GM18907 (cell line): ENCODE measurements around the gene SLC29A3.

Experiments
- ATAC-seq: cut with Tn5 transposase; IDR thresholded peaks from one replicate; pipeline ENCODE4 v1.9.1; 2021; ENCODE audit warnings: mild to moderate bottlenecking, moderate library complexity; ENCODE audit not compliant: unreplicated experiment

Gene SLC29A3

GRCh38 chr10:71365366-71365765, 46.3 kb downstream of the SLC29A3 start:
- no peak for ATAC-seq

- no peak for ATAC-seq
Measured at GRCh38 chr10:71366690-71367089, 47.6 kb downstream of the SLC29A3 start.

GRCh38 chr10:71367271-71367670, 48.2 kb downstream of the SLC29A3 start:
- ATAC-seq = no peak

GRCh38 chr10:71368176-71368575, 49.1 kb downstream of the SLC29A3 start:
- ATAC-seq = no peak

GRCh38 chr10:71368643-71369042, 49.6 kb downstream of the SLC29A3 start:
- no peak for ATAC-seq

- no peak for ATAC-seq
Measured at GRCh38 chr10:71369602-71370001, 50.5 kb downstream of the SLC29A3 start.

- ATAC-seq = no peak
Measured at GRCh38 chr10:71370031-71370430, 51.0 kb downstream of the SLC29A3 start.

GRCh38 chr10:71371750-71372166, 52.7 kb downstream of the SLC29A3 start:
- ATAC-seq = peak; percentile 60

GRCh38 chr10:71372882-71373495, 53.9 kb downstream of the SLC29A3 start:
- peak; percentile 53 for ATAC-seq

- no peak for ATAC-seq
Measured at GRCh38 chr10:71374481-71375233, 55.6 kb downstream of the SLC29A3 start.

- no peak for ATAC-seq
Measured at GRCh38 chr10:71375952-71376351, 56.9 kb downstream of the SLC29A3 start.

GRCh38 chr10:71378336-71379117, 59.5 kb downstream of the SLC29A3 start:
- ATAC-seq = no peak

- ATAC-seq = no peak
Measured at GRCh38 chr10:71379118-71379766, 60.2 kb downstream of the SLC29A3 start.

- no peak for ATAC-seq
Measured at GRCh38 chr10:71380841-71381240, 61.8 kb downstream of the SLC29A3 start.

GRCh38 chr10:71381611-71382010, 62.6 kb downstream of the SLC29A3 start:
- ATAC-seq = no peak

GRCh38 chr10:71382028-71382427, 63.0 kb downstream of the SLC29A3 start:
- no peak for ATAC-seq

- no peak for ATAC-seq
Measured at GRCh38 chr10:71382757-71383156, 63.7 kb downstream of the SLC29A3 start.

GRCh38 chr10:71383972-71384687, 65.1 kb downstream of the SLC29A3 start:
- no peak for ATAC-seq

GRCh38 chr10:71388171-71388570, 69.1 kb downstream of the SLC29A3 start:
- no peak for ATAC-seq

- ATAC-seq = no peak
Measured at GRCh38 chr10:71388583-71389310, 69.7 kb downstream of the SLC29A3 start.
